Liver (tissue), 9 donors: Measurements from ENCODE around the gene UBC. TPM values are rescaled to one million over a fixed set of nuclear protein-coding genes. Genes with fewer than 3 reads are reported as not detected.

Experiments
- DNase-seq: peaks from one replicate; pipeline ENCODE4 v3.0.0-alpha.2; 2017; ENCODE audit warnings: low spot score
- H3K27ac ChIP-seq, 2 donors: one replicate each; pipeline ENCODE4 v1.7.0; 2013; ENCODE audit warnings: inconsistent platforms in 2 of 2, low read length in 2 of 2, control low read depth in 1 of 2, low read depth in 1 of 2, mild to moderate bottlenecking in 1 of 2
- H3K27me3 ChIP-seq, 4 donors: one replicate each; pipeline versions ENCODE4 v1.6.1 to v1.7.0; 2013; ENCODE audit warnings: low read length in 3 of 4, inconsistent platforms in 1 of 4, mild to moderate bottlenecking in 1 of 4, moderate library complexity in 1 of 4; ENCODE audit not compliant: control insufficient read depth in 4 of 4, insufficient read depth in 4 of 4
- H3K36me3 ChIP-seq, 4 donors: one replicate each; pipeline versions ENCODE4 v1.6.1 to v1.7.0; 2013; ENCODE audit warnings: low read length in 3 of 4, mild to moderate bottlenecking in 3 of 4, low read depth in 1 of 4, moderate library complexity in 1 of 4; ENCODE audit not compliant: control insufficient read depth in 4 of 4, insufficient read depth in 3 of 4
- H3K4me1 ChIP-seq, 4 donors: one replicate each; pipeline versions ENCODE4 v1.6.1 to v1.7.0; 2013; ENCODE audit warnings: low read length in 3 of 4, mild to moderate bottlenecking in 3 of 4, moderate library complexity in 1 of 4; ENCODE audit not compliant: control insufficient read depth in 4 of 4, insufficient read depth in 4 of 4
- H3K4me3 ChIP-seq, 3 donors: one replicate each; pipeline versions ENCODE4 v1.6.1 to v1.7.0; 2013; ENCODE audit warnings: low read length in 3 of 3, control low read depth in 1 of 3, low read depth in 1 of 3, mild to moderate bottlenecking in 1 of 3
- H3K9ac ChIP-seq, 2 donors: one replicate each; pipeline ENCODE4 v1.7.0; 2013; ENCODE audit warnings: low read length in 2 of 2, mild to moderate bottlenecking in 2 of 2, moderate library complexity in 2 of 2, control low read depth in 1 of 2, low read depth in 1 of 2
- H3K9me3 ChIP-seq, 4 donors: one replicate each; pipeline versions ENCODE4 v1.6.1 to v1.7.0; 2013; ENCODE audit warnings: low read length in 3 of 4; ENCODE audit not compliant: control insufficient read depth in 4 of 4
- ATF3 ChIP-seq: IDR thresholded peaks from 2 replicates; pipeline ENCODE4 v1.6.1; 2016; ENCODE audit warnings: antibody characterized with exemption
- CTCF ChIP-seq: fragments of 150-350 bp; IDR thresholded peaks from 2 replicates; pipeline ENCODE4 v1.5.1; 2017; ENCODE audit warnings: improper control_type of control experiment, low read depth, low read length; ENCODE audit not compliant: missing input control
- FOXA1 ChIP-seq: IDR thresholded peaks from 2 replicates; pipeline ENCODE4 v1.6.1; 2016; ENCODE audit warnings: antibody characterized with exemption
- GABPA ChIP-seq, 2 donors: IDR thresholded peaks in 1 of 2; conservative IDR thresholded peaks in 1 of 2; 2 replicates each; pipeline ENCODE4 v1.6.1; 2016; ENCODE audit warnings: antibody characterized with exemption in 2 of 2, mild to moderate bottlenecking in 1 of 2, moderate library complexity in 1 of 2
- HNF4A ChIP-seq, 2 donors: conservative IDR thresholded peaks; 2 replicates each; pipeline ENCODE4 v1.6.1; 2016; ENCODE audit warnings: antibody characterized with exemption in 2 of 2, mild to moderate bottlenecking in 2 of 2
- JUND ChIP-seq, 2 donors: IDR thresholded peaks; 2 replicates each; pipeline ENCODE4 v1.6.1; 2016; ENCODE audit warnings: antibody characterized with exemption in 2 of 2
- MAX ChIP-seq: IDR thresholded peaks from 2 replicates; pipeline ENCODE4 v1.6.1; 2016; ENCODE audit warnings: antibody characterized with exemption
- NR2F2 ChIP-seq: IDR thresholded peaks from 2 replicates; pipeline ENCODE4 v1.6.1; 2016; ENCODE audit warnings: antibody characterized with exemption
- RAD21 ChIP-seq, 2 donors: IDR thresholded peaks; 2 replicates each; pipeline ENCODE4 v1.6.1; 2016; ENCODE audit warnings: antibody characterized with exemption in 2 of 2, mild to moderate bottlenecking in 2 of 2
- REST ChIP-seq: IDR thresholded peaks from 2 replicates; pipeline ENCODE4 v1.6.1; 2016; ENCODE audit warnings: antibody characterized with exemption, mild to moderate bottlenecking
- RXRA ChIP-seq, 2 donors: IDR thresholded peaks; 2 replicates each; pipeline ENCODE4 v1.6.1; 2017 to 2018; ENCODE audit warnings: antibody characterized with exemption in 2 of 2, mild to moderate bottlenecking in 1 of 2
- SP1 ChIP-seq: IDR thresholded peaks from 2 replicates; pipeline ENCODE4 v1.6.1; 2018; ENCODE audit warnings: antibody characterized with exemption, mild to moderate bottlenecking
- YY1 ChIP-seq: IDR thresholded peaks from 2 replicates; pipeline ENCODE4 v1.6.1; 2016; ENCODE audit warnings: antibody characterized with exemption, mild to moderate bottlenecking
- ZBTB33 ChIP-seq: IDR thresholded peaks from 2 replicates; pipeline ENCODE4 v1.6.1; 2016; ENCODE audit warnings: antibody characterized with exemption
- WGBS: extraction: QIAGEN DNeasy Blood & Tissue Kit; methylation state at CpG from one replicate; pipeline ENCODE4 v1.1.7; 2013; 5-methylcytosine and 5-hydroxymethylcytosine counted together
- polyA plus RNA-seq, 2 donors: library from polyadenylated mRNA; stranded (reverse) in 1 of 2; unstranded in 1 of 2; fragments of 200-250 nt in 1 of 2; fragments of >200 nt in 1 of 2; fragmentation: Nextera tagmentation in 1 of 2; extraction: Ambion mirVana in 1 of 2; gene quantifications; one replicate each; pipeline versions ENCODE4 v1.2.1 to v1.2.3, GENCODE V29; 2013 to 2015
- total RNA-seq, 2 donors: library from RNA; depleted of rRNA; stranded (reverse); fragments of >200 nt; gene quantifications; one replicate each; pipeline ENCODE4 v1.2.3, GENCODE V29; 2014
- donor health status: healthy.
- donor health status: healthy.
- donor health status: healthy.
- donor health status: healthy.
- donor health status: healthy.

UBC gene
- total and polyA plus RNA-seq, 4 donors = 385 to 624 (median 468) TPM

DNA sequence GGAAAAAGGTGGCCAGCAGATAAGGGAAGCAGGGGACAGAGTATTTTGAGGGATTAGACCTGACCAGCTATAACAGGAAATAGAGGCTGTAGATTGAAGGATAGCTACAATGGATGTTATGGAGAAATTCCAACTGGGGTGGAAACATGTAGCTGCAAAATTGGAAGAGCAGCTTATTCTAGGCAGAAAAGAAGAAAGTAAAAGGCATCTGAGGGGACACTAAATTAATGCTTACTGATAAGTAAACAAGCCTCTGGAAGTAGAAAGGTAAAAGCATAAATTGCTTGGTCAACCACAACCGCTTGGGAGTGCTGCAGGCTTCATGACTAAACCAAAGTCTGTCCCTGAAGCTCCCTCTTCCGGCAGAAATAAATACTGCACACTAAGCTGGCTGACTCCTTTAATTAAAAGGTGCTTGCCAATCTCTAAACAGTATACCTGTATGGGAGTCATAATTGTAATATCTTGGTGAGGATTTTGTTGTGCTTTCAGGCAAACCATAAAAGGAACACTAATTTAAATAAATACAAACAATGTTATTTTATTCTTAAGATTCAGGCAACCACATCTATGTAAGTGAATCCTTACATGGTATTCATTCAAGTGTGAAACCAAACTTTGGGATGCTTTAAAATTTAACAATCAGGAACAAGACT lies 7.7 kb downstream of the UBC start (continued):
- TF ChIP-seq REST (no peak), SP1 (peak; percentile 43), ATF3 (no peak)

- TF ChIP-seq NR2F2 = peak; percentile 93
- peak in 1 of 2 donors; percentile 44 for TF ChIP-seq RAD21 (IDR thresholded peaks at IDR 0.05)
- peak; percentile 72 for TF ChIP-seq ATF3
- TF ChIP-seq REST = peak; percentile 78
- TF ChIP-seq YY1 = peak; percentile 58
- TF ChIP-seq JUND (IDR thresholded peaks at IDR 0.05) = peak; percentile 97 to 98
- no peak for TF ChIP-seq FOXA1
- TF ChIP-seq GABPA (IDR thresholded peaks at IDR 0.05 in 1 of 2, conservative IDR thresholded peaks at IDR 0.05 in 1 of 2) = no peak
- peak; percentile 97 for TF ChIP-seq MAX
- peak; percentile 68 to 78 for TF ChIP-seq RXRA (IDR thresholded peaks at IDR 0.05)
- no peak for TF ChIP-seq ZBTB33
- peak; percentile 35 to 63 for TF ChIP-seq HNF4A (conservative IDR thresholded peaks at IDR 0.05)
- no peak for TF ChIP-seq CTCF
- peak; percentile 75 for TF ChIP-seq SP1
- Histone ChIP-seq H3K4me3 (no peak overlapping the region), H3K4me1 (peaks cover 3 to 42% (median 31%) of the 10 kb centered on the region in 4 donors), H3K27me3 (no peaks in the 10 kb centered on the region), H3K36me3 (no peaks in the 10 kb centered on the region), H3K9me3 (no peaks in the 10 kb centered on the region), H3K27ac (peak overlapping the region; percentile 71 to 93), H3K9ac (peak overlapping the region in 1 of 2 donors; percentile 82)
- peak; percentile 62 for DNase-seq
- WGBS = 25% methylated on average over 15 of the region's 15 CpGs
Observed at GRCh38 chr12:124904306-124905098, 9.9 kb downstream of the UBC start.
